Smooth muscle cell (in vitro differentiated cells): ENCODE data around the gene IQGAP2. TPM values are rescaled to one million over a fixed set of nuclear protein-coding genes. Genes with fewer than 3 reads are reported as not detected.

Experiments
- DNase-seq: peaks from one replicate; lab custom pipeline; 2025; ENCODE audit not compliant: unreplicated experiment; lab: John Stamatoyannopoulos, UW
- H2AFZ ChIP-seq: fragments of 200-600 bp; sonication (generic); 2 replicates; pipeline ENCODE4 v1.6.0; 2016; ENCODE audit warnings: antibody characterized with exemption, low read depth, mild to moderate bottlenecking
- H3F3A ChIP-seq: fragments of 200-600 bp; sonication (generic); 2 replicates; pipeline ENCODE4 v1.6.0; 2017; ENCODE audit warnings: antibody characterized with exemption, low read depth
- H3K27ac ChIP-seq: fragments of 200-600 bp; sonication (generic); 2 replicates; pipeline ENCODE4 v1.5.1; 2016; ENCODE audit warnings: low read depth, mild to moderate bottlenecking
- H3K27me3 ChIP-seq: fragments of 200-600 bp; sonication (generic); 2 replicates; pipeline ENCODE4 v1.6.1; 2016; ENCODE audit warnings: low read depth, mild to moderate bottlenecking
- H3K36me3 ChIP-seq: fragments of 200-600 bp; sonication (generic); 2 replicates; pipeline ENCODE4 v1.5.1; 2016; ENCODE audit warnings: low read depth
- H3K4me1 ChIP-seq: fragments of 200-600 bp; sonication (generic); 2 replicates; pipeline ENCODE4 v1.5.1; 2016; ENCODE audit warnings: low read depth
- H3K4me2 ChIP-seq: fragments of 200-600 bp; sonication (generic); 2 replicates; pipeline ENCODE4 v1.6.0; 2016; ENCODE audit warnings: mild to moderate bottlenecking
- H3K4me3 ChIP-seq: fragments of 200-600 bp; sonication (generic); 2 replicates; pipeline ENCODE4 v1.5.1; 2016; ENCODE audit warnings: mild to moderate bottlenecking
- H3K79me2 ChIP-seq: fragments of 200-600 bp; sonication (generic); 2 replicates; pipeline ENCODE4 v1.6.0; 2016; ENCODE audit warnings: low read depth, mild to moderate bottlenecking
- H3K9ac ChIP-seq: fragments of 200-600 bp; sonication (generic); 2 replicates; pipeline ENCODE4 v1.6.0; 2016; ENCODE audit warnings: low read depth
- H3K9me3 ChIP-seq: fragments of 200-600 bp; sonication (generic); replicated peaks from 2 replicates; pipeline ENCODE4 v1.5.1; 2016; ENCODE audit warnings: low read depth
- H4K20me1 ChIP-seq: fragments of 200-600 bp; sonication (generic); 2 replicates; pipeline ENCODE4 v1.6.0; 2016; ENCODE audit warnings: low read depth
- WGBS: methylation state at CpG from one replicate; pipeline ENCODE4 v1.1.7; 2016; ENCODE audit warnings: low lambda C conversion rate; 5-methylcytosine and 5-hydroxymethylcytosine counted together
- polyA plus RNA-seq: library from polyadenylated mRNA; unstranded; fragments of >200 nt; fragmentation: Nextera tagmentation; extraction: Ambion mirVana; gene quantifications from 2 replicates; pipeline ENCODE4 v1.2.1, GENCODE V29; 2016
- total RNA-seq: library from RNA; depleted of rRNA; stranded (reverse); fragments of >200 nt; gene quantifications from 2 replicates; pipeline ENCODE4 v1.2.3, GENCODE V29; 2014
- TF ChIP-seq, protein P1 (sequence below): fragments of 200-600 bp; sonication (generic); IDR thresholded peaks from 2 replicates; pipeline ENCODE4 v1.5.1; 2017; ENCODE audit warnings: borderline replicate concordance, mild to moderate bottlenecking, antibody characterized with exemption; ENCODE audit not compliant: insufficient read depth, poor library complexity, severe bottlenecking

The IQGAP2 gene
- total and polyA plus RNA-seq, 2 experiments from 2014 or later: 7.3 to 16.6 TPM

DNA sequence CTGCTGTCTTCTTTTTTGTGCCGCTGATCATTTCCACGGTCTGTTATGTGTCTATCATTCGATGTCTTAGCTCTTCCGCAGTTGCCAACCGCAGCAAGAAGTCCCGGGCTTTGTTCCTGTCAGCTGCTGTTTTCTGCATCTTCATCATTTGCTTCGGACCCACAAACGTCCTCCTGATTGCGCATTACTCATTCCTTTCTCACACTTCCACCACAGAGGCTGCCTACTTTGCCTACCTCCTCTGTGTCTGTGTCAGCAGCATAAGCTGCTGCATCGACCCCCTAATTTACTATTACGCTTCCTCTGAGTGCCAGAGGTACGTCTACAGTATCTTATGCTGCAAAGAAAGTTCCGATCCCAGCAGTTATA, 329.9 kb downstream of the IQGAP2 start:
- DNase-seq: no peak
- H3K79me2 ChIP-seq: peaks cover 30% of the 10 kb centered on the region

DNA sequence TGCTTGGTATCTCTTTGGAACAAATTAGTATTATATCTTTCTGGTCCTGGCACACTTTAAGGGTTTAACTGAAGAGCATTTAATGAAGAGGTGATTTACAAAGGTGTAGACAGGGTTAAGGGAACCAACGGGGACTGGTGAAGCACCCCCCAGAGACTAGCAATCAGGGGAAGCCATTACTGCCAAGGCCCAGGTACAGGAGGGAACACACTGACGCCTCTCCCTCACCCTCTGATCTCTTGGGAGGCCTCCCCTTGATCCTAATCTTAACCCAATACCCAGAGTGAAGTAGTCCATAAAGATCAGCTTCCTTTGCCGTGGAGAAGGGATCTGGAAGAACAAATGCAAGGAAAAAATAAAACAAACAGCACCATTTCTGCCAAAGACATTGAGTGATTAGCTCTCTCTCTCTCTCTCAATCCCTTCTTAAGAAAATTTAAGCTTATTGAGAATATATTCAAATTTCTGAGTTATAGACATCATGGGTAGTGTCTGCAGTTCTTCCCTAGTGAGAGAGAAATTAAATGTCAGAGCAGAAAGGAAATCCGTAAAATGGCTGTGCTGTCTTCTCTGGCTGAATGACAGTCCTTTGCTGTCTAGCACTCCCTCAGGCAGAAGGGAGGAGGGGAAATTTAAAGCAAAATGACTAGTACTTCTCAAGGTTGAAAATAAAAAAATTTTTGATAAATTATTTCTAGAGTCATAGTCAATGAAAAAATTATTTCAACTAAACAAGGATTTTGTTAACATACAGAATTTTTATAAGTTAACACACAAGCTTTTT, 332.9 kb downstream of the IQGAP2 start:
- Histone ChIP-seq H3K9me3 (no peaks in the 10 kb centered on the region), H4K20me1 (no peaks in the 10 kb centered on the region), H3K4me3 (no peak overlapping the region), H3K79me2 (peaks cover 2% of the 10 kb centered on the region), H3K4me2 (no peak overlapping the region), H3K27ac (no peak overlapping the region), H3K9ac (no peak overlapping the region), H2AFZ (no peak overlapping the region), H3F3A (peaks cover 7% of the 10 kb centered on the region), H3K4me1 (no peaks in the 10 kb centered on the region), H3K36me3 (no peaks in the 10 kb centered on the region), H3K27me3 (no peaks in the 10 kb centered on the region)
- DNase-seq: no peak
- TF ChIP-seq, protein P1, sequence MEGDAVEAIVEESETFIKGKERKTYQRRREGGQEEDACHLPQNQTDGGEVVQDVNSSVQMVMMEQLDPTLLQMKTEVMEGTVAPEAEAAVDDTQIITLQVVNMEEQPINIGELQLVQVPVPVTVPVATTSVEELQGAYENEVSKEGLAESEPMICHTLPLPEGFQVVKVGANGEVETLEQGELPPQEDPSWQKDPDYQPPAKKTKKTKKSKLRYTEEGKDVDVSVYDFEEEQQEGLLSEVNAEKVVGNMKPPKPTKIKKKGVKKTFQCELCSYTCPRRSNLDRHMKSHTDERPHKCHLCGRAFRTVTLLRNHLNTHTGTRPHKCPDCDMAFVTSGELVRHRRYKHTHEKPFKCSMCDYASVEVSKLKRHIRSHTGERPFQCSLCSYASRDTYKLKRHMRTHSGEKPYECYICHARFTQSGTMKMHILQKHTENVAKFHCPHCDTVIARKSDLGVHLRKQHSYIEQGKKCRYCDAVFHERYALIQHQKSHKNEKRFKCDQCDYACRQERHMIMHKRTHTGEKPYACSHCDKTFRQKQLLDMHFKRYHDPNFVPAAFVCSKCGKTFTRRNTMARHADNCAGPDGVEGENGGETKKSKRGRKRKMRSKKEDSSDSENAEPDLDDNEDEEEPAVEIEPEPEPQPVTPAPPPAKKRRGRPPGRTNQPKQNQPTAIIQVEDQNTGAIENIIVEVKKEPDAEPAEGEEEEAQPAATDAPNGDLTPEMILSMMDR: no peak
- WGBS: 71% methylated on average over 4 of the region's 4 CpGs

More for the DNA sequence above, 329.9 kb downstream of the IQGAP2 start:
- no peaks in the 10 kb centered on the region for H3F3A ChIP-seq
- no peak overlapping the region for H3K4me3 ChIP-seq
- no peak overlapping the region for H2AFZ ChIP-seq
- H3K4me2 ChIP-seq: no peak overlapping the region
- WGBS: 93% methylated on average over 13 of the region's 13 CpGs
- H3K36me3 ChIP-seq: no peaks in the 10 kb centered on the region
- TF ChIP-seq, protein P1: no peak
- no peak overlapping the region for H3K9ac ChIP-seq
- no peaks in the 10 kb centered on the region for H3K27me3 ChIP-seq
- peaks cover 16% of the 10 kb centered on the region for H3K9me3 ChIP-seq
- no peaks in the 10 kb centered on the region for H3K4me1 ChIP-seq
- no peak overlapping the region for H3K27ac ChIP-seq
- no peaks in the 10 kb centered on the region for H4K20me1 ChIP-seq

DNA sequence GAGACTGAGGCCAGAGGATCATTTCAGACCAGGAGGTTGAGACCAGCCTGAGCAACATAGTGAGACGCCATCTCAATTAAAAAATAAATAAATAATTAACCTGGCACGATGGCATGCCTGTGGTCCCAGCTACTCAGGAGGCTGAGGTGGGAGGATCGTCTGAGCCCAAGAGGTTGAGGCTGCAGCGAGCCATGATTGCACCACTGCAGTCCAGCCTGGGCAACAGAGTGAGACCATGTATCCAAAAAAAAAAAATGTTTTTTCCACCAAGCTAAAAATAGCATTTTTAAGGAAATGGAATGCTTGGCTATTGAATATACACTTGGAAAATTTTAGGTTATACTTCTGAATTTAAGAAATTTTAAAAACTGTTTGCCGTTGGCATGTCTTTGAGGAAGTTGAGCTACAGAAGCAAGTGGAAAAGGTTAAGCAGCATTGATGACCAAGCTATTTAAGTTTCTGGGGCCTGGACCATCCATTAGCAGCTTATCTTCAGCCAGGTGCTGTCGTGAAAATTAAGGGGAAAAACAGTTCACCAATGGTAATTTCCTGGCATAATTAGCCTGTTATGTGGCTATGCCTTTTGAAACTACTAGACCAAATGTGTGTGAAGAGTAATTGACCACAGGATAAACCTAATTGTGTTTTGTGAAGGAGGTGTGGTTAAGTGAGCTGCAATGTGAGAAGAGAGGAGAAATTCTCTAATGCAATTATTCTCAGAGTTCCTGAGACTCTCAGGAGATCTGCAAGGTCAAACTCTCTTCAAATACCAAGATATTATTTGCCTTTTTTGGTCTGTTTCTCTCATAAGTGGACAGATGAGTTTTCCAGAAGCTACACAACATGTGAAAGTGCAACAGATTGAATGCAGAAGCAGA, 333.8 kb downstream of the IQGAP2 start:
- 91% methylated on average over 6 of the region's 6 CpGs for WGBS
- Histone ChIP-seq H3K4me1 (no peaks in the 10 kb centered on the region), H3K4me3 (no peak overlapping the region), H3K9ac (no peak overlapping the region), H4K20me1 (no peaks in the 10 kb centered on the region), H3K9me3 (no peaks in the 10 kb centered on the region), H2AFZ (no peak overlapping the region), H3K4me2 (no peak overlapping the region), H3F3A (peaks cover 9% of the 10 kb centered on the region), H3K27ac (no peak overlapping the region), H3K79me2 (no peaks in the 10 kb centered on the region), H3K27me3 (no peaks in the 10 kb centered on the region), H3K36me3 (no peaks in the 10 kb centered on the region)
- TF ChIP-seq, protein P1: no peak
- DNase-seq: no peak
